HG02623 (cell line): ENCODE data around the gene HAUS5.

Experiments used
- ATAC-seq: cut with Tn5 transposase; IDR thresholded peaks from one replicate; pipeline ENCODE4 v1.9.1; 2021; ENCODE audit warnings: moderate library complexity; ENCODE audit not compliant: unreplicated experiment

Gene HAUS5

DNA sequence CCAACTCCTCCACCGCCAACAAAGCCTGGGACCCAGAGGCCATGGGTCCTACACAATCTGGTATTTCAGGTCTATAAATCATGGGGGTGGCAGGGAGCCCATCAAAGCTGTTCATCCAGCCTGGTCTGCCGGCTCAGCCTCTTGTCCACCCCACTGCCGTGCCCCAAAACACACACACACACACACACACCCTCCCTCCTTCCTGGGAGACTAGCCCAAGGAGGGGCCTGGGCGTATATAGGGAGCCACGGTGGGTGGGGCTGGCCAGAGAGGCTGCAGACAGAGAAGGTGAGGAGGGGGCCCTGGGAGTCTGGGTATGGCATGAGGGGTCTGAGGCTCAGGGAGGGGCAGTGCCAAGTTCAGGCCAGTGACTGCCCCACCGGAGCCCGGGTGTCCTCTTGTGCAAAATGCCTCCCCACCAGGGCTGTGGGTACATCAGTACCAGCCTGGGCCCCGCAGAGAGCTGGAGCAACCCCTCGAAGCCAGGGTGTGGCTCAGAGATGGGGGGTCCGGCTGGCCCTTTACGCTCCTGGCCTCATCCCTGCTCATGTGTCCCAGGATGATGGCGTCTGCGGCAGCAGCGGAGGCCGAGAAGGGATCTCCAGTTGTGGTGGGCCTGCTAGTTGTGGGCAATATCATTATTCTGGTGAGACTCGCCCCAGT lies 53.8 kb downstream of the HAUS5 start, which contains the start of gene UPK1A:
TSS of gene UPK1A (plus strand) at position 267 of the 663 bp plus-strand sequence. CDS start at position 563, 296 bp downstream.
- no peak for ATAC-seq

DNA sequence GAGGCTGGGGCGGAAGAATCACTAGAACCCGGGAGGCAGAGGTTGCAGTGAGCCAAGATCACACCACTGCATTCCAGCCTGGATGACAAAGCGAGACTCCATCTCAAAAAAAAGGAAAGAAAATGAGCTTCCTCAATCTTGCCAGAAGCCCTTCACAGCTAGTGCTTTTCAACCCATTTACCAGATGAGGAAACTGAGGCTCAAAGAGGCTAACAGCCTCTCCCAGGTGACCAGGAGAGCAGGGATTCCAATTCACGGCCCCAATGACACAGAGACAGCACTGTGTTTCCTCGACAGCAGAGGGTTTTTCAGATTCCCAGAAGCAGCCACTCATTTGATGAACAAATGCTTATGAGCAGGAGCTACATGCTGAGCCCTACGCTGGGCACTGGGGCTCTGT lies 57.0 kb downstream of the HAUS5 start:
- no peak for ATAC-seq

DNA sequence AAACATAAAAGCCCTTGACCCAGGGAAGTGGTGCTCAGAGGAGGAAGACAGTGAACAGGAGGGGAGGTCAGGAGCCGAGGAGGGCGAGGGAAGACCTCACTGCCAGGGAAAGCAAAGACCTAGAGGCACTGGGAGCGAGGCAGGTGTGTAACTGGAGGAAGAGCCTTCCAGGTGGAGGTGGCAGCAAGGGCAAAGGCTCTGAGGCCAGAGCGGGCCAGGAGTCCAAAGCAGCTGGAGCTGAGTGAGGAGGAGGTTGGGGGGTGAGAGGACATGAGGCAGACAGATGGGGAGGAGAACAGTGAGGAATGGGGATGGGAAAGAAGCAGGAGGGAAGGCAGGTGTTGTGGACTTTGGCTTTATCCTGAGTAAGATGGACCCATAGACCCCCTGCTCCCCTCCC lies 57.4 kb downstream of the HAUS5 start:
- ATAC-seq = no peak

DNA sequence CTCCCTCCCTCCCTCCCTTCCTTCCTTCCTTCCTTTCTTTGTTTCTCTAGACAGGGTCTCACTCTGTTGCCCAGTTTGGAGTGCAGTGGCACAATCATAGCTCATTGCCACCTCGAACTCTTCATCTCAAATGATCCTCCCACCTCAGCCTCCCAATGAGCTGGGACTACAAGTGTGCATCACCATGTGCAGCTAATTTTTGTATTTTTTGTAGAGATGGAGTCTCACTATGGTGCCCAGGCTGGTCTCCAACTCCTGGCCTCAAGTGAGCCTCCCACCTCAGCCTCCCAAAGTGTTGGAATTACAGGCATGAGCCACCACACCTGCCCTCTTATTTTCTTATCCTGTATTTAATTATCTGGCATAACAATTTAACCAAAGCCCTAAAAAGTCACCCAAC lies 58.2 kb downstream of the HAUS5 start:
- ATAC-seq = no peak

DNA sequence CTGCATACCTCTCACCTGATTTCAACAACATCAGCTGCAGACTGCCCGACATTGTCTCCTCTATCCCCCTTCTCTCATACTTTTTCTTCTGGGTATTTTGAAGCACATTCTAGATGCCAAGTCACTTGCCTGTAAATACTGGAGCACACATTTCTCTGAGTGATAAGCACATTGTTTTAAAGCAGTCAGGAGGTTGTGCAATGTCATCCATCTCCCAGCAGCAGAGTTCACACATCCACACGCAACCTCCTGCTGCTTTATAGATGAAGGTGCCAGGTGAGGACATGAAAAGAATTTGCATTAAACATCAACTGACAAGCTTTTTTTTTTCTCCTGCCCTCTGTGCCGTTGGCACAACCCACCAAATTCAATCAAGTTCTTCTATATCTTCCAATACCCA lies 59.3 kb downstream of the HAUS5 start:
- ATAC-seq = no peak

DNA sequence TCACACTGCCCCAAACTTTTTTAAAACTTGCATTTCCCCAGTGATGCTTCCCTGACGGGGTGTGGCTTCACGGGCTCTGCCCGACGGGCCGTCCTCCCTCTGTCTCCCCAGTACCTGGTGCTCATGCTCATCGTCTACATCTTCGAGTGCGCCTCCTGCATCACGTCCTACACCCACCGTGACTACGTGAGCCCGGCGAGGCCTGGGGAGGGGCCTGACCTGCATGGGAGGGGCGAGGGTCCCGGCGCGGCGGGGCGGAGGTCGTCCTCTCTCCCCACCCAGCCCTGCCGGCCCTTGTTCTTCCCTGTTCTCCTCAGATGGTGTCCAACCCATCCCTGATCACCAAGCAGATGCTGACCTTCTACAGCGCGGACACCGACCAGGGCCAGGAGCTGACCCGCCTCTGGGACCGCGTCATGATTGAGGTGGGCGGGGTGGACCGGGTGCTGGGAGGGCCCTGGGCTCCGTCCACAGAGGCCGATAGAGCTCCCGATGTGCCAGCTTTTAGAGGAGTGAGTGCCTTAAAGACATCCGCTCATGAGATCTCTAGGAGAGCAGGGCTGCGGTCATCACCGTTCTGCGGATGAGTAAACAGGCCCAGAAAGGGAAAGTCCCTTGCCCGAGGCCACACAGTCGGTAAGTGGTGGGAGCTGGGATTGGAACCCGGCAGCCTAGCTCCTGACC lies 60.7 kb downstream of the HAUS5 start:
- ATAC-seq = no peak
